WI38 (cell line): ENCODE results near the gene SRSF11.

ENCODE experiments used
- H3K4me3 ChIP-seq: 2 replicates; pipeline ENCODE4 v1.5.1; 2011; ENCODE audit warnings: low read depth, mild to moderate bottlenecking, control low read depth, low read length
- CTCF ChIP-seq: IDR thresholded peaks from 2 replicates; pipeline ENCODE4 v1.5.1; 2012; ENCODE audit warnings: low read depth, mild to moderate bottlenecking, control low read depth, low read length

SRSF11 gene

DNA sequence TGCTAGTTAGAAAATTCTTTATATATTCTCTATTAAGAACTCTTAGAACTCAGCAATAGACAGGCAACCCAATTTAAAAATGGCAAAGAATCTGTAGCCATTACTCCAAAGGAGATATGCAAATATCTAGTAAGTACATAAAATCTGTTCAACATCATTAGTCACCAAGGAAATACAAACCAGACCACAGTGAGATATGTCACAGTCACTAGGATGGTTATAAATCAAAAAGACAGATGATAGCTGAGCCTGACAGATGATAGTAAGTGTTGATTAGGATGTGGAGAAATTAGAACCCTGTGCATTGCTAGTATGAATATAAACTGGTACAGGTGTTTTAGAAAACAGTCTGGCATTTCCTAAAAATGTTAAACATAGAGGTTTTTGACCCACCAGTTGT is 26.6 kb downstream of the SRSF11 start:
- no peak for TF ChIP-seq CTCF
- H3K4me3 ChIP-seq: no peak overlapping the region

GRCh38 chr1:70248729-70249128 is 27.5 kb downstream of the SRSF11 start:
- no peak for TF ChIP-seq CTCF
- no peak overlapping the region for H3K4me3 ChIP-seq

DNA sequence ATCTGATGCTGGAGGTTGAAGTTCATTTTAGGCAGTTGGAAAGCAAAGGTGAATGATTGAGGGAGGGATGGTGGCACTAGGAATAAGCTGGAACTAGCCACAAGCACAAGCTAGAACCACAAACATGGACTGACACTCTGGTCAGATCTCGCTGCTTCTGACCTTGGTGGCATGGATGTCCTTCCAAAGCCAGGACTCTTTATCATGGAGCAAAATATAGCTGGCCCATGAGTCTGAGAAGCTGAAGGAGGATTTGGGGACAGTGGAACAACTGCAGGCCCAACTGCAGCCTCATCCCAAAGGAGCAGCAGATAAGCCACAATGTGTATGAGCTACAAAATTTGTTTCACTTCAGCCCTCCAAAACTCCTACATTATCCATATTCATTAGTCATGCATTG is 35.5 kb downstream of the SRSF11 start:
- no peak for TF ChIP-seq CTCF
- H3K4me3 ChIP-seq: no peak overlapping the region

- TF ChIP-seq CTCF: no peak
Observed at GRCh38 chr1:70264839-70265238, 43.7 kb downstream of the SRSF11 start.

DNA sequence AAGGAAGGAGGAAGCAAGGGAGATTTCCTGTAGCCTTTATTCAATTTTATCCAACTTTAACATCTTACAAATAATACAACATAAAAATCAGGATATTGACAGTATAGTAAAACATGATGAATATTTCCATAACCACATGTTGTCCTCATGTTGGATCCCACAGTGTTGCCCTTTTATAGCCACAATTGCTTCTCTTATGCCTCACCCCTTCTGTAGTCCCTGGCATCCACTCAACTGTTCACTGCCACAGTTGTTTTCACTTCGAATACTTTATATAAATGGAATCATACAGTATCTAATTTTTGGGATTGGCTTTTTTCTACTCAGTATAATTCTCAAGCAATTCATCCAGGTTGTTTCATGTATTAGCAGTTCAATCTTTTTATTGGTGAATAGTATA is 44.8 kb downstream of the SRSF11 start:
- no peak for TF ChIP-seq CTCF

More at GRCh38 chr1:70264839-70265238, 43.7 kb downstream of the SRSF11 start:
- H3K4me3 ChIP-seq: no peak overlapping the region

DNA sequence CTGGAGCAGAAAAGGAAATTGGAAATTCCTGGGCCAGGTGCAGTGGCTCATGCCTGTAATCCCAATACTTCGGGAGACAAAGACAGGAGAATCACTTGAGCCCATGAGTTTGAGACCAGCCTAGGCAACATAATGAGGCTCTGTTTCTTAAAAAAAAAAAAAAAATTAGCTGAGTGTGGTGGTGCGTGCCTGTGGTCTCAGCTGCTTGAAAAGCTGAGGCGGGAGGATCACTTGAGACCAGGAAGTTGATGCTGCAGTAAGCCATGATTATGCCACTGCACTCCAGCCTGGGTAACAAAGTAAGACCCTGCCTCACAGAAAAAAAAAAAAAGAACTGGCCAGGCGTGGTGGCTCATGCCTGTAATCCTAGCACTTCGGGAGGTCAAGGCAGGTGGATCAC is 56.7 kb downstream of the SRSF11 start:
- H3K4me3 ChIP-seq: no peak overlapping the region
- TF ChIP-seq CTCF: no peak

More for the DNA sequence above, 44.8 kb downstream of the SRSF11 start:
- H3K4me3 ChIP-seq: no peak overlapping the region

GRCh38 chr1:70278710-70279109 is 57.5 kb downstream of the SRSF11 start:
- no peak for TF ChIP-seq CTCF
- H3K4me3 ChIP-seq: no peak overlapping the region
